K562 (cell line): ENCODE measurements around the gene BLCAP. TPM values are rescaled to one million over a fixed set of nuclear protein-coding genes. Genes with fewer than 3 reads are reported as not detected.

Source experiments
- ELF2 ChIP-seq: fragments of 250-450 bp; sonication (Bioruptor Pico); IDR thresholded peaks from 2 replicates; pipeline ENCODE4 v1.5.0; 2021; ENCODE audit warnings: mild to moderate bottlenecking
- FOXK1 ChIP-seq: sonication (generic); formaldehyde crosslinking; IDR thresholded peaks from 2 replicates; pipeline ENCODE4 v1.8.0; 2022; ENCODE audit warnings: missing genetic modification reagents, mild to moderate bottlenecking, borderline replicate concordance
- HSF4 ChIP-seq: fragments of 250-450 bp; sonication (Bioruptor Pico); IDR thresholded peaks from 2 replicates; pipeline ENCODE4 v2.1.2; 2022; ENCODE audit warnings: mild to moderate bottlenecking, moderate library complexity, borderline replicate concordance
- MEIS2 ChIP-seq: fragments of 450-650 bp; IDR thresholded peaks from 2 replicates; pipeline ENCODE4 v1.6.1; 2014; ENCODE audit warnings: mild to moderate bottlenecking; ENCODE audit not compliant: partially characterized antibody
- NBN ChIP-seq: fragments of 450-650 bp; IDR thresholded peaks from 2 replicates; pipeline ENCODE4 v1.6.1; 2016; ENCODE audit warnings: low read depth, mild to moderate bottlenecking
- NCOA1 ChIP-seq: fragments of 450-650 bp; IDR thresholded peaks from 2 replicates; pipeline ENCODE4 v1.6.1; 2016; ENCODE audit warnings: low read depth
- PHB2 ChIP-seq: fragments of 450-650 bp; IDR thresholded peaks from 2 replicates; pipeline ENCODE4 v1.6.1; 2017; ENCODE audit warnings: low read depth
- POU5F1 ChIP-seq: fragments of 150-350 bp; IDR thresholded peaks from 2 replicates; pipeline ENCODE4 v1.6.1; 2014; ENCODE audit warnings: borderline replicate concordance, low read length, low read depth, mild to moderate bottlenecking; ENCODE audit not compliant: partially characterized antibody
- SIN3B ChIP-seq: fragments of 450-650 bp; IDR thresholded peaks from 2 replicates; pipeline ENCODE4 v1.6.1; 2017; ENCODE audit warnings: low read depth, mild to moderate bottlenecking, moderate library complexity
- SMARCA4 ChIP-seq: fragments of 450-650 bp; IDR thresholded peaks from 2 replicates; pipeline ENCODE4 v1.6.1; 2016
- STAG1 ChIP-seq: sonication (generic); formaldehyde crosslinking; IDR thresholded peaks from 2 replicates; pipeline ENCODE4 v1.5.0; 2020; ENCODE audit warnings: missing genetic modification reagents, borderline replicate concordance
- STAT5A ChIP-seq: IDR thresholded peaks from 2 replicates; pipeline ENCODE4 v1.6.1; 2012; ENCODE audit warnings: low read length, inconsistent platforms, borderline replicate concordance
- THAP7 ChIP-seq: fragments of 250-450 bp; sonication (Bioruptor Pico); IDR thresholded peaks from 2 replicates; pipeline ENCODE4 v1.5.0; 2021
- ZBTB12 ChIP-seq: fragments of 250-450 bp; sonication (Bioruptor Pico); IDR thresholded peaks from 2 replicates; pipeline ENCODE4 v1.4.0; 2020
- ZBTB5 ChIP-seq: fragments of 450-650 bp; IDR thresholded peaks from 2 replicates; pipeline ENCODE4 v1.6.1; 2017; ENCODE audit warnings: antibody characterized with exemption
- ZEB2 ChIP-seq: fragments of 450-650 bp; IDR thresholded peaks from 2 replicates; pipeline ENCODE4 v1.6.1; 2016
- ZNF133 ChIP-seq: fragments of 250-450 bp; sonication (Bioruptor Pico); IDR thresholded peaks from 2 replicates; pipeline ENCODE4 v1.4.0; 2020; ENCODE audit warnings: mild to moderate bottlenecking
- ZNF146 ChIP-seq: IDR thresholded peaks from one replicate; pipeline ENCODE4 v1.6.1; 2018; ENCODE audit warnings: missing compliant biosample characterization; ENCODE audit not compliant: unreplicated experiment
- ZNF57 ChIP-seq: fragments of 450-650 bp; formaldehyde crosslinking; IDR thresholded peaks from 2 replicates; pipeline ENCODE4 v1.4.0; 2020; ENCODE audit warnings: mild to moderate bottlenecking, moderate library complexity
- ZNF668 ChIP-seq: fragments of 250-450 bp; sonication (Bioruptor Pico); IDR thresholded peaks from 2 replicates; pipeline ENCODE4 v1.8.0; 2022; ENCODE audit warnings: mild to moderate bottlenecking, inconsistent platforms
- ZNF76 ChIP-seq: fragments of 250-450 bp; sonication (Bioruptor Pico); IDR thresholded peaks from 2 replicates; pipeline ENCODE4 v1.4.0; 2020; ENCODE audit warnings: mild to moderate bottlenecking, moderate library complexity, borderline replicate concordance
- polyA plus RNA-seq, 8 experiments: library from polyadenylated mRNA; depleted of rRNA in 4 of 8; stranded (reverse) in 5 of 8; unstranded in 3 of 8; fragments of >200 nt; fragmentation: Nextera tagmentation in 2 of 8; fragmentation: Illumina TruSeq in 1 of 8; extraction: Ambion mirVana in 2 of 8; extraction: Trizol in 1 of 8; gene quantifications; 2 replicates each; pipeline versions ENCODE4 v1.2.1 to v1.2.3, GENCODE V29; 2011 to 2014; ENCODE audit warnings: inconsistent platforms in 1 of 8, missing spikeins in 1 of 8
- total RNA-seq, 7 experiments: library from RNA; depleted of rRNA in 6 of 7; stranded (reverse); fragments of >200 nt in 6 of 7; fragmentation: Illumina TruSeq in 2 of 7; extraction: Trizol in 2 of 7; gene quantifications; 2 replicates each; pipeline versions ENCODE4 v1.2.1 to v1.2.3, GENCODE V29; 2011 to 2021; ENCODE audit warnings: low replicate concordance in 1 of 7
- TF ChIP-seq, protein P1 (sequence below): fragments of 250-450 bp; sonication (Bioruptor Pico); IDR thresholded peaks from 2 replicates; pipeline ENCODE4 v1.4.0; 2020; ENCODE audit warnings: mild to moderate bottlenecking, moderate library complexity

The BLCAP gene
- total and polyA plus RNA-seq, 9 of the 15 experiments (the other 6 are each of a cell fraction or from before 2014, with no cell fraction given): 16.9 to 41.5 (median 27.6) TPM

DNA sequence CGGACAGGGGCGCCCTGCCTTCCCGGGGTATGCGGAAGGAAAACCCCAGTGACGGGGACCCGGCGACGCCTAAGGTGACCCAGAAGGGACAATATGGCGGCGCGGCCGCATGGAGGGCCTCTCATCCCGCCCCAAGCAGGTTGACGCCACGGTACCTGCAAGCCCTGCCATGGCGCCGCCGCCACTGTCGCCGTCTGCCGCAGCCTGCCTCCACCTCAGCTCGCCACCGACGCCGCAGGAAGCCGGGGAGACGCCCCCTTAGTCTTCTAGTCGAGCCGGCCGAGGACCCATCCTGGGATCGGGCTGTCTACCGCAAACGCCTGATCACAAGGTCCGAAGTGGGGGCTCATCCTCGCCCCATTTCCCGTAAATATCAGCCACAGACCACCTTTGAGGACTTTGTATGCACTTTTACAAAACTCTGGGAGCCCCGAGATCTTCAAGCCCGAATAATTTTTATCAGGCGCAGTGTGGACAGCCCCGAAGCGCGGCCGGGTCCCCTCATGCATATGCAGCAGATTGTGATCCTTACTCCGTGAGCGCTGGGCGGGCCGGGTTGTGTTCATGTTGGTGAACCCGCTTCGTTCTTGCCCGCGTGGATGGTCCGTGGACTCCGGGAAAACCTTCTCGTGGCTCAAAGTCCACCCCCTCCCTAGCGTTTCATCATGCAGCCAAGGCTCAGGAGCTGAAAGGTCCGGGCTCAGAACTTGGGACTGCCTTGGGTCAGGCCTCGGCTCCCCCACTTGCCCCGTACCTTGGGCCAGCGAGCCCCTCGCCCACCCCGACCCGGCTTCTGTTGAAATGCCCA lies at the start of gene BLCAP (continued):
- TF ChIP-seq STAG1 (CRISPR knock-in tag) (no peak), SIN3B (peak; percentile 14; the same call in 1 of the 2 replicates), ELF2 (CRISPR knock-in tag) (0 out of 2 replicates have a peak, but pooled peaks have one; percentile 55), ZNF76 (CRISPR knock-in tag) (no peak), ZNF668 (no peak), ZBTB12 (no peak), STAT5A (no peak), ZBTB5 (no peak), PHB2 (no peak), THAP7 (CRISPR knock-in tag) (no peak), ZNF57 (CRISPR knock-in tag) (no peak), SMARCA4 (no peak), FOXK1 (no peak), NBN (no peak), NCOA1 (no peak), HSF4 (CRISPR knock-in tag) (no peak), ZNF133 (CRISPR knock-in tag) (no peak), ZNF146 (CRISPR knock-in tag) (no peak), MEIS2 (no peak), POU5F1 (no peak), ZEB2 (peak; percentile 42; the same call in 1 of the 2 replicates)
- TF ChIP-seq, protein P1, sequence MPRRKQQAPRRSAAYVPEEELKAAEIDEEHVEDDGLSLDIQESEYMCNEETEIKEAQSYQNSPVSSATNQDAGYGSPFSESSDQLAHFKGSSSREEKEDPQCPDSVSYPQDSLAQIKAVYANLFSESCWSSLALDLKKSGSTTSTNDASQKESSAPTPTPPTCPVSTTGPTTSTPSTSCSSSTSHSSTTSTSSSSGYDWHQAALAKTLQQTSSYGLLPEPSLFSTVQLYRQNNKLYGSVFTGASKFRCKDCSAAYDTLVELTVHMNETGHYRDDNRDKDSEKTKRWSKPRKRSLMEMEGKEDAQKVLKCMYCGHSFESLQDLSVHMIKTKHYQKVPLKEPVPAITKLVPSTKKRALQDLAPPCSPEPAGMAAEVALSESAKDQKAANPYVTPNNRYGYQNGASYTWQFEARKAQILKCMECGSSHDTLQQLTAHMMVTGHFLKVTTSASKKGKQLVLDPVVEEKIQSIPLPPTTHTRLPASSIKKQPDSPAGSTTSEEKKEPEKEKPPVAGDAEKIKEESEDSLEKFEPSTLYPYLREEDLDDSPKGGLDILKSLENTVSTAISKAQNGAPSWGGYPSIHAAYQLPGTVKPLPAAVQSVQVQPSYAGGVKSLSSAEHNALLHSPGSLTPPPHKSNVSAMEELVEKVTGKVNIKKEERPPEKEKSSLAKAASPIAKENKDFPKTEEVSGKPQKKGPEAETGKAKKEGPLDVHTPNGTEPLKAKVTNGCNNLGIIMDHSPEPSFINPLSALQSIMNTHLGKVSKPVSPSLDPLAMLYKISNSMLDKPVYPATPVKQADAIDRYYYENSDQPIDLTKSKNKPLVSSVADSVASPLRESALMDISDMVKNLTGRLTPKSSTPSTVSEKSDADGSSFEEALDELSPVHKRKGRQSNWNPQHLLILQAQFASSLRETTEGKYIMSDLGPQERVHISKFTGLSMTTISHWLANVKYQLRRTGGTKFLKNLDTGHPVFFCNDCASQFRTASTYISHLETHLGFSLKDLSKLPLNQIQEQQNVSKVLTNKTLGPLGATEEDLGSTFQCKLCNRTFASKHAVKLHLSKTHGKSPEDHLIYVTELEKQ (CRISPR knock-in tag): no peak
